Heart right ventricle (tissue), 16 donors: ENCODE data around the gene POLR2E. TPM values are rescaled to one million over a fixed set of nuclear protein-coding genes. Genes with fewer than 3 reads are reported as not detected.

Source experiments
- ATAC-seq, 8 donors: fragments of 200-7000 bp; cut with Tn5 transposase; one replicate each; pipeline ENCODE4 v1.9.1; 2020; ENCODE audit warnings: mild to moderate bottlenecking in 8 of 8, moderate library complexity in 8 of 8, moderate number of reproducible peaks in 1 of 8
- DNase-seq, 2 donors: peaks; one replicate each; pipeline ENCODE4 v3.0.0-alpha.2; 2020
- H3K27ac ChIP-seq, 10 donors: fragments of 200-600 bp; sonication (generic) in 2 of 10; one replicate each; pipeline versions ENCODE4 v1.5.0 to v1.8.0; 2020 to 2022; ENCODE audit warnings: mild to moderate bottlenecking in 3 of 10
- H3K27me3 ChIP-seq, 7 donors: fragments of 200-600 bp; one replicate each; pipeline ENCODE4 v1.8.0; 2021 to 2022; ENCODE audit warnings: mild to moderate bottlenecking in 2 of 7
- H3K36me3 ChIP-seq, 9 donors: fragments of 200-600 bp; sonication (generic) in 1 of 9; one replicate each; pipeline versions ENCODE4 v1.5.0 to v1.8.0; 2020 to 2022; ENCODE audit warnings: mild to moderate bottlenecking in 2 of 9
- H3K4me1 ChIP-seq, 9 donors: fragments of 200-600 bp; sonication (generic) in 1 of 9; one replicate each; pipeline versions ENCODE4 v1.5.0 to v1.8.0; 2020 to 2022; ENCODE audit warnings: mild to moderate bottlenecking in 4 of 9
- H3K4me3 ChIP-seq, 10 donors: fragments of 200-600 bp; sonication (generic) in 2 of 10; one replicate each; pipeline versions ENCODE4 v1.5.0 to v1.8.0; 2020 to 2022; ENCODE audit warnings: mild to moderate bottlenecking in 7 of 10, moderate library complexity in 2 of 10
- H3K9me3 ChIP-seq, 11 donors: fragments of 200-600 bp in 10 of 11; sonication (generic) in 2 of 11; one replicate each; pipeline versions ENCODE4 v1.5.0 to v1.8.0; 2013 to 2022; ENCODE audit warnings: mild to moderate bottlenecking in 2 of 11, control low read depth in 1 of 11, moderate library complexity in 1 of 11
- WGBS, 2 donors: extraction: QIAGEN DNeasy Blood & Tissue Kit; methylation state at CpG; one replicate each; pipeline ENCODE4 v1.1.7; 2013; ENCODE audit warnings: inconsistent platforms in 1 of 2; 5-methylcytosine and 5-hydroxymethylcytosine counted together
- intact Hi-C, 10 donors: fragments of 100-400 bp; cut with DNase I; formaldehyde crosslinking; loops; one replicate each; pipeline versions ENCODE4 v1.11.1 to v1.14.2; 2022
- polyA plus RNA-seq, 2 donors: library from polyadenylated mRNA; stranded (reverse); fragments of 200-250 nt; gene quantifications; one replicate each; pipeline ENCODE4 v1.2.3, GENCODE V29; 2013
- total RNA-seq, 10 donors: library from RNA; stranded (reverse); fragmentation: NEBNext Ultra II Directional in 3 of 10; extraction: Animal tissue kit (Norgen Biotek cat#: 25700) in 3 of 10; gene quantifications; one replicate each; pipeline versions ENCODE4 v1.2.1 to v1.2.4, GENCODE V29; 2021 to 2023
- TF ChIP-seq, protein P1 (sequence below), 9 donors: fragments of 200-600 bp; sonication (generic) in 2 of 9; IDR thresholded peaks; one replicate each; pipeline versions ENCODE4 v1.5.0 to v1.8.0; 2021 to 2022; ENCODE audit warnings: antibody characterized with exemption in 9 of 9, mild to moderate bottlenecking in 5 of 9, moderate library complexity in 1 of 9
- donor health status: Arrhythmogenic right ventricular cardiomyopathy.
- donor health status: ischemic (EF 13 %, LVEDD 7.1; RV severe dilation, severe dysfunction).
- donor health status: healthy with polysubstance abuse.
- donor health status: DM: no; HTN: yes; CAD: no.
- donor health status: DM: no; HTN: no; CAD: no.
- donor health status: ischemic (EF 25% LVEDD 6.9; RV normal size, moderate dysfunction).
- donor health status: ischemic (EF 25% LVEDD 5.7; RV mildly dilated, moderate dysfunction).
- donor health status: healthy.
- donor health status: DM: yes; HTN: yes; CAD: no.
- donor health status: Ischemic cardiomyopathy.
- donor health status: ischemic (EF 35%, LVEDD 5.7; RV mildly dilated, moderate dysfunction).
- donor health status: nonischemic (EF 11% LVEDD 7.7; RV severe dilation, severe dysfunction).
- donor health status: DM: yes; HTN: yes; CAD: no.
- donor health status: PGD.
- donor health status: ischemic (EF 29% LVEDD 5.4; RV normal size, mild dysfunction).
- donor health status: nonischemic (EF 23%, LVEDD 6.1; RV moderate dilation, normal function).

Gene POLR2E
- total and polyA plus RNA-seq, 12 donors: 111 to 215 (median 134) TPM

DNA sequence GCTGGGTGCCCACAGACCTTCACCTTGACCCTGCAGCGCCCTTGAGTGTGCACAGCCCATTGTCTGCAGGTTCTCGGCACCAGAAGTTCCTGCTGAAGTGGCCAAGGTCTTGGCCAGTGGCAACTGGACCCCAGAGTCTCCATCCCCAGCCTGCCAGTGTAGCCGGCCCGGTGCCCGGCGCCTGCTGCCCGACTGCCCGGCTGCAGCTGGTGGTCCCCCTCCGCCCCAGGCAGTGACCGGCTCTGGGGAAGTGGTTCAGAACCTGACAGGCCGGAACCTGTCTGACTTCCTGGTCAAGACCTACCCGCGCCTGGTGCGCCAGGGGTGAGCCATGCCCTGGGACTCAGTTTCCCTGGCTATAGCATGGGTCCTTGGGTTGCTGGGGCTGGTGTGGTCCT, 40.1 kb downstream of the POLR2E start:
- TF ChIP-seq, protein P1, sequence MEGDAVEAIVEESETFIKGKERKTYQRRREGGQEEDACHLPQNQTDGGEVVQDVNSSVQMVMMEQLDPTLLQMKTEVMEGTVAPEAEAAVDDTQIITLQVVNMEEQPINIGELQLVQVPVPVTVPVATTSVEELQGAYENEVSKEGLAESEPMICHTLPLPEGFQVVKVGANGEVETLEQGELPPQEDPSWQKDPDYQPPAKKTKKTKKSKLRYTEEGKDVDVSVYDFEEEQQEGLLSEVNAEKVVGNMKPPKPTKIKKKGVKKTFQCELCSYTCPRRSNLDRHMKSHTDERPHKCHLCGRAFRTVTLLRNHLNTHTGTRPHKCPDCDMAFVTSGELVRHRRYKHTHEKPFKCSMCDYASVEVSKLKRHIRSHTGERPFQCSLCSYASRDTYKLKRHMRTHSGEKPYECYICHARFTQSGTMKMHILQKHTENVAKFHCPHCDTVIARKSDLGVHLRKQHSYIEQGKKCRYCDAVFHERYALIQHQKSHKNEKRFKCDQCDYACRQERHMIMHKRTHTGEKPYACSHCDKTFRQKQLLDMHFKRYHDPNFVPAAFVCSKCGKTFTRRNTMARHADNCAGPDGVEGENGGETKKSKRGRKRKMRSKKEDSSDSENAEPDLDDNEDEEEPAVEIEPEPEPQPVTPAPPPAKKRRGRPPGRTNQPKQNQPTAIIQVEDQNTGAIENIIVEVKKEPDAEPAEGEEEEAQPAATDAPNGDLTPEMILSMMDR (IDR thresholded peaks at IDR 0.05): no peak
- ATAC-seq (no peak), DNase-seq (no peak)
- 96 to 99% methylated on average over 14 of the region's 14 CpGs for WGBS, 2 donors
- Histone ChIP-seq H3K4me3 (no peak overlapping the region), H3K27me3 (no peaks in the 10 kb centered on the region), H3K4me1 (no peaks in the 10 kb centered on the region), H3K9me3 (peaks cover 0 to 57% (median 34%) of the 10 kb centered on the region in 11 donors), H3K36me3 (peaks cover 0 to 39% (median 0%) of the 10 kb centered on the region in 9 donors), H3K27ac (no peak overlapping the region)
- intact Hi-C loops: no loop called here

DNA sequence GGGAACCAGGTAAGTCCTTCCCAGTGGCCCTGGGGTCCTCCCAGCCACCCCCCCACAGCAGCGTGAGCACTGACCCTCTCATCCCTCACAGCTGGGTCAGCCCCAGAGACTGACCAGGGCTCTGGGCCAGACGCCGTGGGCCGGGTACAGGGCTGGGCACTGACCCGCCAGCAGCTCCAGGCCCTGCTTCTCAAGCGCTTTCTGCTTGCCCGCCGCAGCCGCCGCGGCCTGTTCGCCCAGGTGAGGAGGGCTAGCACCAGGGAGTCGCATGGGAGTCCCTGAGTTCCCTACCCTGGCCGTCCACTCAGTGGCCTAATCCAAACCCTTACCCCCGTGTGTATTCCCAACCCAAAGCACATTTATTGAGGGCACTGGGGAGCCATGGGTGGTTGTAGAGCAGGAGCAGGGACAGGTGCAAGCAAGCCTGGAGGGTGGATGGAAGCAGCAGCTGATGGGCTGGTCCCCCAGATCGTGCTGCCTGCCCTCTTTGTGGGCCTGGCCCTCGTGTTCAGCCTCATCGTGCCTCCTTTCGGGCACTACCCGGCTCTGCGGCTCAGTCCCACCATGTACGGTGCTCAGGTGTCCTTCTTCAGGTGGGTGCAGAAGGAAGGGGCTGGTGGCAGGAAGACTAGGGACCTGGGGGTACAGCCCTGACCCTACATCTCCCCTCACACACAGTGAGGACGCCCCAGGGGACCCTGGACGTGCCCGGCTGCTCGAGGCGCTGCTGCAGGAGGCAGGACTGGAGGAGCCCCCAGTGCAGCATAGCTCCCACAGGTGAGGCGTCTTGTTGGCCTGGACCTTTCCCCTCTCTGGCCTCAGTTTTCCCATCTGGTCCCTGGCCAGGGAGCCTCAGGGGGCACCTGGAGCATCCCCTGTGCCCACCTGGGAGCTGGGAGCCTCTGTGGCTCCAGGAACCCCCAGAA, 40.8 kb downstream of the POLR2E start:
- intact Hi-C loops: no loop called here
- no peak for DNase-seq

DNA sequence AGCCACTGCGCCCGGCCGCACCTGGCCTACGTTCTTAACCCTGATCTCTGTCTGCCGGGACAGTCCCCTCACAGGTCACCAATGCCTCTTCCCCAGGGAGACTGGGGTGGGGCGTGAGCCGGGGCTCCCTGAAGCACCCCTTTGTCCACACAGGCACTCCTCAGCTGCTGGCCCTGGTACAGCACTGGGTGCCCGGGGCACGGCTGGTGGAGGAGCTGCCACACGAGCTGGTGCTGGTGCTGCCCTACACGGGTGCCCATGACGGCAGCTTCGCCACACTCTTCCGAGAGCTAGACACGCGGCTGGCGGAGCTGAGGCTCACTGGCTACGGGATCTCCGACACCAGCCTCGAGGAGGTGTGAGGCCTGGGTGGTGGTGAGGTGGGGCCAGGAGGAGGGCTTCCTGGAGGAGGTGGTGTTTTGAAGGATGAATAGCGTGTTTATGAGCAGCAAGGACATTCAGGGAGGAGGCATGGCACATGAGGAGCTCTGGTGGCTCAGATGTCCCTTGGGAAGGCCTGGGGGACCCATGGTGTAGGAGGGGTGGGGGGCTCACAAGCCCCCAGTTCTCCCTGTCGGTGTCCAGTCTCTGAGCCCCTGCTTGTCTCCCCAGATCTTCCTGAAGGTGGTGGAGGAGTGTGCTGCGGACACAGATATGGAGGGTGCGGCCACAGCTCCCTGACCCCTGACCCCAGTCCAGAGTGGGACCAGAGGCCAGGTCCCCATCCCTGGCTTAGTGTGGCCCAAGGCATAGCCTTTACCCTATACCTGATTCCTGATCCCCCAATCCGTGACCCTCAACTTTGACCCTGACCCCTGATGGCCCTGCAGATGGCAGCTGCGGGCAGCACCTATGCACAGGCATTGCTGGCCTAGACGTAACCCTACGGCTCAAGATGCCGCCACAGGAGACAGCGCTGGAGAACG, 41.7 kb downstream of the POLR2E start:
- ATAC-seq: no peak
- Histone ChIP-seq H3K4me1 (no peaks in the 10 kb centered on the region), H3K36me3 (peaks cover 0 to 29% (median 0%) of the 10 kb centered on the region in 9 donors), H3K4me3 (no peak overlapping the region), H3K27ac (no peak overlapping the region), H3K9me3 (peaks cover 0 to 41% (median 25%) of the 10 kb centered on the region in 11 donors), H3K27me3 (no peaks in the 10 kb centered on the region)
- TF ChIP-seq, protein P1 (IDR thresholded peaks at IDR 0.05): no peak
- no peak for DNase-seq
- intact Hi-C loops: no loop called here
- WGBS, 2 donors: 90 to 93% methylated on average over 31 of the region's 31 CpGs

More for the DNA sequence above, 40.8 kb downstream of the POLR2E start:
- H3K4me3 ChIP-seq: no peak overlapping the region
- TF ChIP-seq, protein P1 (IDR thresholded peaks at IDR 0.05): no peak
- ATAC-seq: no peak
- H3K36me3 ChIP-seq: peaks cover 0 to 36% (median 0%) of the 10 kb centered on the region in 9 donors
- no peak overlapping the region for H3K27ac ChIP-seq
- no peaks in the 10 kb centered on the region for H3K27me3 ChIP-seq
- WGBS, 2 donors: 92 to 93% methylated on average over 27 to 28 of the region's 28 CpGs
- peaks cover 0 to 51% (median 32%) of the 10 kb centered on the region in 11 donors for H3K9me3 ChIP-seq
- H3K4me1 ChIP-seq: no peaks in the 10 kb centered on the region

DNA sequence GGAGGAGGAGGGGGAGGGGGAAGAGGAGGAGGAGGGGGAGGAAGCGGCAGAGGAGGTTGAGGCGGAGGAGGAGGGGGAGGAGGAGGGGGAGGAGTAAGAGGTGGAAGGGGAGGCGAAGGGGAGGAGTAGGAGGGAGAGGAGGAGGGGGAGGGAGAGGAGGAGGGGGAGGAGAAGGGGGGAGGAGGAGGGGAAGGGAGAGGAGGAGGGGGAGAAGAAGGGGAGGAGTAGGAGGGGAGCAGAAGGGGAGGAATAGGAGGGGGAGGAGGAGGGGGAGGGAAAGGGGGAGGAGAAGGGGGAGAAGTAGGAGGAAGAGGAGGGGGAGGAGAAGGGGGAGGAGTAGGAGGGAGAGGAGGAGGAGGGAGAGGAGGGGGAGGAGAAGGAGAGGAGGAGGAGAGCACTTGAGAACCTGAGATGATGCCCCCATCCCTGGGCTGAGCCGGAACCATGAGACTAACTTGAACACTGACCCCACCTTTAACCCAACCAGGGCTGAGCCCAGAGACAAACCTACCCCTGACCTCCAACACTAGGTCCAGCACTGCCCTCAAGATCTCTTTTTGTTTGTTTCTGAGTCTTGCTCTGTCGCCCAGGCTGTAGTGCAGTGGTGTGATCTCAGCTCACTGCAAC, 42.7 kb downstream of the POLR2E start:
- H3K4me3 ChIP-seq: no peak overlapping the region
- no peak for DNase-seq
- TF ChIP-seq, protein P1 (IDR thresholded peaks at IDR 0.05): no peak
- no peak overlapping the region for H3K27ac ChIP-seq
- H3K27me3 ChIP-seq: no peaks in the 10 kb centered on the region
- ATAC-seq: no peak
- H3K4me1 ChIP-seq: no peaks in the 10 kb centered on the region
- WGBS, 2 donors: 72 to 84% methylated on average over 2 to 4 of the region's 5 CpGs
- H3K36me3 ChIP-seq: peaks cover 0 to 29% (median 0%) of the 10 kb centered on the region in 9 donors
- peaks cover 0 to 32% (median 15%) of the 10 kb centered on the region in 11 donors for H3K9me3 ChIP-seq
- intact Hi-C loops: no loop called here
